Adrenal gland (tissue), 19 donors: Measurements from ENCODE around the gene DSTN. TPM values are rescaled to one million over a fixed set of nuclear protein-coding genes. Genes with fewer than 3 reads are reported as not detected.

ENCODE experiments used
- DNase-seq, 7 donors: peaks; one replicate each; pipeline ENCODE4 v3.0.0-alpha.2; 2019 to 2020
- H3K27ac ChIP-seq, 5 donors: fragments of 200-600 bp; sonication (generic) in 4 of 5; 1 replicate in 3 of 5; 2 replicates in 2 of 5; pipeline versions ENCODE4 v1.5.1 to v1.8.0; 2016 to 2020; ENCODE audit warnings: mild to moderate bottlenecking in 1 of 5
- H3K27me3 ChIP-seq: fragments of 200-600 bp; 2 replicates; pipeline ENCODE4 v1.8.0; 2021
- H3K36me3 ChIP-seq, 2 donors: fragments of 200-600 bp; replicated peaks in 1 of 2; 1 replicate in 1 of 2; 2 replicates in 1 of 2; pipeline versions ENCODE4 v1.5.1 to v1.8.0; 2018 to 2022
- H3K4me1 ChIP-seq, 2 donors: fragments of 200-600 bp; replicated peaks in 1 of 2; 1 replicate in 1 of 2; 2 replicates in 1 of 2; pipeline versions ENCODE4 v1.5.1 to v1.8.0; 2018 to 2021
- H3K4me3 ChIP-seq, 4 donors: fragments of 200-600 bp; sonication (generic) in 3 of 4; one replicate each; pipeline ENCODE4 v1.5.1; 2016 to 2018
- H3K9me3 ChIP-seq, 3 donors: fragments of 200-600 bp; sonication (generic) in 1 of 3; replicated peaks in 1 of 3; 1 replicate in 2 of 3; 2 replicates in 1 of 3; pipeline versions ENCODE4 v1.5.1 to v1.8.0; 2016 to 2021
- CTCF ChIP-seq, 6 experiments: fragments of 450-650 bp in 4 of 6; fragments of 200-600 bp in 2 of 6; sonication (generic) in 1 of 6; IDR thresholded peaks; 1 replicate in 5 of 6; 2 replicates in 1 of 6; pipeline versions ENCODE4 v1.5.1 to v1.8.0; 2016 to 2021; ENCODE audit warnings: antibody characterized with exemption in 6 of 6, mild to moderate bottlenecking in 2 of 6, moderate library complexity in 1 of 6
- POLR2A ChIP-seq, 2 donors: fragments of 450-650 bp; IDR thresholded peaks; one replicate each; pipeline ENCODE4 v1.6.1; 2017; ENCODE audit warnings: antibody characterized with exemption in 2 of 2, mild to moderate bottlenecking in 2 of 2, moderate library complexity in 1 of 2
- WGBS, 4 donors: extraction: QIAGEN DNeasy Blood & Tissue Kit in 2 of 4; methylation state at CpG; one replicate each; pipeline versions ENCODE4 v1.1.5 to v1.1.7; 2013 to 2017; 5-methylcytosine and 5-hydroxymethylcytosine counted together
- intact Hi-C, 2 donors: fragments of 100-400 bp; cut with DNase I; formaldehyde crosslinking; loops; one replicate each; pipeline versions ENCODE4 v1.14.1 to v1.15.0; 2022 to 2023
- long read RNA-seq, 10 donors: library from polyadenylated mRNA in 3 of 10; unstranded in 2 of 10; stranded (forward) in 1 of 10; transcript quantifications; one replicate each; pipeline ENCODE4 v2.0.0 and lab custom pipeline, GENCODE V29; 2021 to 2026
- polyA plus RNA-seq, 3 donors: library from polyadenylated mRNA; stranded (reverse); fragments of 200-250 nt in 2 of 3; fragments of 350-450 nt in 1 of 3; fragmentation: Illumina TruSeq in 1 of 3; extraction: RNeasy Lipid Tissue Mini Kit (QIAGEN cat#74804) in 1 of 3; gene quantifications; one replicate each; pipeline ENCODE4 v1.2.3, GENCODE V29; 2013 to 2014
- total RNA-seq, 9 donors: library from RNA; depleted of rRNA in 4 of 9; stranded (reverse); fragments of >200 nt in 4 of 9; fragments of 120-200 nt in 1 of 9; fragmentation: NEBNext Ultra II Directional in 1 of 9; extraction: Animal tissue kit (Norgen Biotek cat#: 25700) in 1 of 9; gene quantifications; one replicate each; pipeline versions ENCODE4 v1.1.0 to v1.2.4, GENCODE V29; 2013 to 2023
- donor health status: healthy with polysubstance abuse.
- donor health status: Bipolar disorder and iron deficiency.
- donor health status: DM: yes; HTN: yes; CAD: no.
- donor health status: DM: no; HTN: no; CAD: no.
- donor health status: DM: no; HTN: no; CAD: no.
- donor health status: DM: yes; HTN: yes; CAD: no.

DSTN gene
- total RNA-seq (100 to 1,000 TPM; 205 to 385 (median 273) TPM), polyA plus RNA-seq (100 to 1,000 TPM; 184 to 552 (median 192) TPM)
- long read RNA-seq, donor 1, transcript DSTN-201 (4 exons, 3,617 nt): major isoform, 160 of 266 reads
- long read RNA-seq, donor 1, partial matches to known transcripts: 103 of 266 reads
- long read RNA-seq, donor 1, other reads (novel, unspliced or antisense): 0 of 266 reads
- long read RNA-seq, donor 2, transcript DSTN-201 (4 exons, 3,617 nt): major isoform, 117 of 223 reads
- long read RNA-seq, donor 2, partial matches to known transcripts: 99 of 223 reads
- long read RNA-seq, donor 2, other reads (novel, unspliced or antisense): 6 of 223 reads
- long read RNA-seq, donor 3, transcript DSTN-201 (4 exons, 3,617 nt): major isoform, 97 of 133 reads
- long read RNA-seq, donor 3, partial matches to known transcripts: 28 of 133 reads
- long read RNA-seq, donor 3, other reads (novel, unspliced or antisense): 7 of 133 reads
- long read RNA-seq, donor 4, transcript DSTN-201 (4 exons, 3,617 nt): major isoform, 342 of 417 reads
- long read RNA-seq, donor 4, partial matches to known transcripts: 56 of 417 reads
- long read RNA-seq, donor 4, other reads (novel, unspliced or antisense): 19 of 417 reads
- long read RNA-seq, donor 5, transcript DSTN-201 (4 exons, 3,617 nt): major isoform, 522 of 575 reads
- long read RNA-seq, donor 5, transcript DSTN-203 (5 exons, 1,853 nt): minor isoform, 13 of 575 reads
- long read RNA-seq, donor 5, partial matches to known transcripts: 8 of 575 reads
- long read RNA-seq, donor 5, other reads (novel, unspliced or antisense): 32 of 575 reads
- long read RNA-seq, donor 6, transcript DSTN-203 (5 exons, 1,853 nt): minor isoform, 5 of 388 reads
- long read RNA-seq, donor 6, transcript DSTN-201 (4 exons, 3,617 nt): major isoform, 291 of 388 reads
- long read RNA-seq, donor 6, partial matches to known transcripts: 87 of 388 reads
- long read RNA-seq, donor 6, other reads (novel, unspliced or antisense): 5 of 388 reads
- long read RNA-seq, donor 7, transcript DSTN-201 (4 exons, 3,617 nt): major isoform, 79 of 126 reads
- long read RNA-seq, donor 7, partial matches to known transcripts: 45 of 126 reads
- long read RNA-seq, donor 7, other reads (novel, unspliced or antisense): 0 of 126 reads
- long read RNA-seq, donor 8, transcript DSTN-201 (4 exons, 3,617 nt): major isoform, 164 of 254 reads
- long read RNA-seq, donor 8, partial matches to known transcripts: 82 of 254 reads
- long read RNA-seq, donor 8, other reads (novel, unspliced or antisense): 6 of 254 reads
- long read RNA-seq, donor 9, transcript DSTN-201 (4 exons, 3,617 nt): major isoform, 110 of 171 reads
- long read RNA-seq, donor 9, partial matches to known transcripts: 60 of 171 reads
- long read RNA-seq, donor 9, other reads (novel, unspliced or antisense): 0 of 171 reads
- long read RNA-seq, donor 10, transcript DSTN-201 (4 exons, 3,617 nt): major isoform, 41 of 68 reads
- long read RNA-seq, donor 10, partial matches to known transcripts: 18 of 68 reads
- long read RNA-seq, donor 10, other reads (novel, unspliced or antisense): 6 of 68 reads

- 0 to 1% methylated on average over 70 of the region's 70 CpGs; no CpG with 5 or more reads in 2 of the 4 donors for WGBS, 4 donors
- H3K36me3 ChIP-seq: peaks cover 0 to 6% of the 10 kb centered on the region in 2 donors
- no peaks in the 10 kb centered on the region for H3K27me3 ChIP-seq
- DNase-seq: peak; percentile 91 to 96 (median 94)
- TF ChIP-seq POLR2A (IDR thresholded peaks at IDR 0.05) (peak; percentile 95 to 98), CTCF (IDR thresholded peaks at IDR 0.05) (no peak)
- intact Hi-C loops: no loop called here
- H3K4me3 ChIP-seq: peak within 1 kb of the TSS; percentile 81 to 98 (median 89)
- H3K27ac ChIP-seq: peak within 1 kb of the TSS; percentile 97 to 100 (median 99)
- peaks cover 21 to 43% of the 10 kb centered on the region in 2 donors for H3K4me1 ChIP-seq
- H3K9me3 ChIP-seq: no peaks in the 10 kb centered on the region
Observed at GRCh38 chr20:17569616-17570346, at the start of gene DSTN. Gene DSTN (plus strand): TSS chr20:17570075. CDS start chr20:17570209, 134 bp downstream.

- Histone ChIP-seq H3K4me1 (no peaks in the 10 kb centered on the region), H3K9me3 (no peaks in the 10 kb centered on the region), H3K27me3 (no peaks in the 10 kb centered on the region), H3K27ac (no peak overlapping the region), H3K36me3 (no peaks in the 10 kb centered on the region), H3K4me3 (no peak overlapping the region)
- intact Hi-C loops: no loop called here
- DNase-seq: no peak
- WGBS, 4 donors: 53 to 54% (median 53%) methylated on average over 3 of the region's 3 CpGs
- TF ChIP-seq CTCF (IDR thresholded peaks at IDR 0.05) (no peak), POLR2A (IDR thresholded peaks at IDR 0.05) (no peak)
Observed at GRCh38 chr20:17520583-17520982, 49.3 kb upstream of the DSTN start.

GRCh38 chr20:17522528-17522927, 47.3 kb upstream of the DSTN start:
- H3K9me3 ChIP-seq: no peaks in the 10 kb centered on the region
- intact Hi-C loops: no loop called here
- DNase-seq: no peak
- 73 to 93% (median 77%) methylated on average over 3 of the region's 3 CpGs for WGBS, 4 donors
- no peaks in the 10 kb centered on the region for H3K36me3 ChIP-seq
- H3K27me3 ChIP-seq: no peaks in the 10 kb centered on the region
- H3K4me1 ChIP-seq: no peaks in the 10 kb centered on the region
- no peak overlapping the region for H3K27ac ChIP-seq
- H3K4me3 ChIP-seq: no peak overlapping the region
- TF ChIP-seq POLR2A (IDR thresholded peaks at IDR 0.05): no peak
- no peak for TF ChIP-seq CTCF (IDR thresholded peaks at IDR 0.05)
